ENCODE results near the gene SF3B3. TPM values are rescaled to one million over a fixed set of nuclear protein-coding genes. Genes with fewer than 3 reads are reported as not detected.

The SF3B3 gene
- total and polyA plus RNA-seq, 4 donors = 73.7 to 242 (median 101) TPM

DNA sequence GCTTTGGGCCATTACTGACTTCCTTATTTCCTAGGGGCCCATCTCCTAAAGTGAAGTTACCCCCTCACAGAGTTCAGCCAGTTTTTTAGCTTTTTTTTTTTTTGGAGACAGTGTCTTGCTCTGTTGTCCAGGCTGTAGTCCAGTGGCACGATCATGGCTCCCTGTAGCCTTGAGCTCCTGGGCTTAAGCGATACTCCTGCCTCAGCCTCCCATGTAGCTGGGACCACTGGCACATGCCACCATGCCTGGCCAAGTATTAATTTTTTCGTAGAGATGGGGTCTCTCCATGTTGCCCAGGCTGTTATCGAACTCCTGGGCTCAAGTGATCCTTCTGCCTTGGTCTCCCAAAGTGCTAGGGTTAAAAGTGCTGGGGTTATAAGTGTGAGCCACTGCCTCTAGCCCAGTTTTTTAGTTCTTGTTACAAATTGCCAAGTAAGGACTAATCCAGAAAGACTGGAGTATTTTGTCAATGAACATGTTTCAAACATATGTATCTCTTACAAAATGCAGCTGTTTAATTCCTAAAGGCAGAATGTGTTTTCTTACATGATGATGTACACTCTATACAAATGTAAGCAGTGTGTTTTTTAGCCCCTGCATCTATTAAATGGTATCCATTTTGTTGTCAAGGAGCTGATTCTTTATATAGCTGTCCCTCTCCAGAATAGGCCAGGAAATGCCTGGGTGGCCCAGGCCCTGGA lies 73.7 kb downstream of the SF3B3 start:
- DNase-seq (peak in 2 of 3 donors; percentile 33 to 66), ATAC-seq (ENCODE audit: insufficient read depth, low FRiP score) (no peak)
- no peak overlapping the region for H3K9ac ChIP-seq (ENCODE audit: insufficient read depth in 1 of 2, low read length in 2 of 2)
- H3K27ac ChIP-seq (ENCODE audit: low read depth in 1 of 2, low read length in 1 of 2) = no peak overlapping the region
- 94 to 96% methylated on average over 4 of the region's 4 CpGs for WGBS, 2 donors
- H3K36me3 ChIP-seq (ENCODE audit: control insufficient read depth in 4 of 4, insufficient read depth in 4 of 4, low read length in 4 of 4) = no peaks in the 10 kb centered on the region
- H3K4me1 ChIP-seq (ENCODE audit: control insufficient read depth in 5 of 5, insufficient read depth in 5 of 5, low read length in 5 of 5) = peaks cover 0 to 3% (median 0%) of the 10 kb centered on the region in 5 donors
- H3K9me3 ChIP-seq (ENCODE audit: control insufficient read depth in 4 of 4, insufficient read depth in 3 of 4, low read length in 3 of 4) = peaks cover 0 to 2% (median 0%) of the 10 kb centered on the region in 4 donors
- H3K27me3 ChIP-seq (ENCODE audit: control insufficient read depth in 3 of 3, insufficient read depth in 3 of 3, low read length in 2 of 3) = no peaks in the 10 kb centered on the region
- TF ChIP-seq, protein P1, sequence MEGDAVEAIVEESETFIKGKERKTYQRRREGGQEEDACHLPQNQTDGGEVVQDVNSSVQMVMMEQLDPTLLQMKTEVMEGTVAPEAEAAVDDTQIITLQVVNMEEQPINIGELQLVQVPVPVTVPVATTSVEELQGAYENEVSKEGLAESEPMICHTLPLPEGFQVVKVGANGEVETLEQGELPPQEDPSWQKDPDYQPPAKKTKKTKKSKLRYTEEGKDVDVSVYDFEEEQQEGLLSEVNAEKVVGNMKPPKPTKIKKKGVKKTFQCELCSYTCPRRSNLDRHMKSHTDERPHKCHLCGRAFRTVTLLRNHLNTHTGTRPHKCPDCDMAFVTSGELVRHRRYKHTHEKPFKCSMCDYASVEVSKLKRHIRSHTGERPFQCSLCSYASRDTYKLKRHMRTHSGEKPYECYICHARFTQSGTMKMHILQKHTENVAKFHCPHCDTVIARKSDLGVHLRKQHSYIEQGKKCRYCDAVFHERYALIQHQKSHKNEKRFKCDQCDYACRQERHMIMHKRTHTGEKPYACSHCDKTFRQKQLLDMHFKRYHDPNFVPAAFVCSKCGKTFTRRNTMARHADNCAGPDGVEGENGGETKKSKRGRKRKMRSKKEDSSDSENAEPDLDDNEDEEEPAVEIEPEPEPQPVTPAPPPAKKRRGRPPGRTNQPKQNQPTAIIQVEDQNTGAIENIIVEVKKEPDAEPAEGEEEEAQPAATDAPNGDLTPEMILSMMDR (IDR thresholded peaks at IDR 0.05; ENCODE audit: control extremely low read depth, extremely low read depth) = no peak
- no peak overlapping the region for H3K4me3 ChIP-seq

DNA sequence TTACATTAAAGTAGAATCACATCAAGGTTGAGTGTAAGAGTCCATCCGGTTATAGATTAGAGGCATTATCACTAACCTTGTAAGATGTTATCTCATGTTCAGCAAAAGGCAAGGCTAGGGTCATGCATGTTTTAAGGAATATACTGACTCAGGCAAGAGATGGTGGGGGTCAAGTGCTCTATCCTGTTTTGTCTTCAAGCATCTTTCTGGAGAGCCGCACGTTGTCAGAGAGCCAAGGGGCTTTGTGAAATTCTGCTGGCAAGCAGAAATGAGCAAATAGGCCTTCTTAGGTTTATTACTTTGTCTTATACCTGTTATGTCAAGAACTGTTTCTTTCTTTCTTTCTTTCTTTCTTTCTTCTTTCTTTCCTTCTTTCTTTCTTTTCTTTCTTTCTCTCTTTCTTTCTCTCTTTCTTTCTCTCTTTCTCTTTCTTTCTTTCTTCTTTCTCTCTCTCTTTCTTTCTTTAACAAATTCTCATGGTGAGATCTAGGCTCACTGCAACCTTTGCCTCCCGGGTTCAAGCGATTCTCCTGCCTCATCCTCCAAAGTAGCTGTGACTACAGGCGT lies 75.4 kb downstream of the SF3B3 start:
- Histone ChIP-seq H3K4me3 (no peak overlapping the region), H3K4me1 (ENCODE audit: control insufficient read depth in 5 of 5, insufficient read depth in 5 of 5, low read length in 5 of 5) (peaks cover 0 to 3% (median 0%) of the 10 kb centered on the region in 5 donors), H3K36me3 (ENCODE audit: control insufficient read depth in 4 of 4, insufficient read depth in 4 of 4, low read length in 4 of 4) (no peaks in the 10 kb centered on the region), H3K9ac (ENCODE audit: insufficient read depth in 1 of 2, low read length in 2 of 2) (no peak overlapping the region), H3K9me3 (ENCODE audit: control insufficient read depth in 4 of 4, insufficient read depth in 3 of 4, low read length in 3 of 4) (peaks cover 0 to 2% (median 0%) of the 10 kb centered on the region in 4 donors), H3K27ac (ENCODE audit: low read depth in 1 of 2, low read length in 1 of 2) (no peak overlapping the region), H3K27me3 (ENCODE audit: control insufficient read depth in 3 of 3, insufficient read depth in 3 of 3, low read length in 2 of 3) (no peaks in the 10 kb centered on the region)
- 78 to 85% methylated on average over 6 of the region's 6 CpGs for WGBS, 2 donors
- TF ChIP-seq, protein P1 (IDR thresholded peaks at IDR 0.05; ENCODE audit: control extremely low read depth, extremely low read depth) = no peak
- ATAC-seq (ENCODE audit: insufficient read depth, low FRiP score) (no peak), DNase-seq (peak in 1 of 3 donors; percentile 44)

DNA sequence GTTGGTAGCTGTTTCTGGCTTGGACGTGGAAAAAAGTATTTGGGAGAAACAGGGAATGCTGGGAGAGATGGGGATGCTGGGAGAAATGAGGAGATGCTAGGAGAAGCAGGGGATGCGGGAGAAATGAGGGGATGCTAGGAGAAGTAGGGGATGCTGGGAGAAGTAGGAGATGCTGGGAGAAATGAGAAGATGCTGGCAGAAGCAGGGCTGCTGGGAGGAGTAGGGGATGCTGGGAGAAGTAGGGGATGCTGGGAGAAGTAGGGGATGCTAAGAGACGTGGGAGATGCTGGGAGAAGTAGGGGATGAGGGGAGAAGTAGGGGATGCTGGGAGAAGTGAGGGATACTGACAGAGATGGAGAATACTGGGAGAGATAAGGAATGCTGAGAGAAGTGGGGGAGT lies 77.1 kb downstream of the SF3B3 start:
- Histone ChIP-seq H3K9ac (ENCODE audit: insufficient read depth in 1 of 2, low read length in 2 of 2) (no peak overlapping the region), H3K9me3 (ENCODE audit: control insufficient read depth in 4 of 4, insufficient read depth in 3 of 4, low read length in 3 of 4) (peaks cover 0 to 2% (median 0%) of the 10 kb centered on the region in 4 donors), H3K4me3 (no peak overlapping the region), H3K27ac (ENCODE audit: low read depth in 1 of 2, low read length in 1 of 2) (no peak overlapping the region), H3K36me3 (ENCODE audit: control insufficient read depth in 4 of 4, insufficient read depth in 4 of 4, low read length in 4 of 4) (no peaks in the 10 kb centered on the region), H3K27me3 (ENCODE audit: control insufficient read depth in 3 of 3, insufficient read depth in 3 of 3, low read length in 2 of 3) (no peaks in the 10 kb centered on the region), H3K4me1 (ENCODE audit: control insufficient read depth in 5 of 5, insufficient read depth in 5 of 5, low read length in 5 of 5) (no peaks in the 10 kb centered on the region)
- DNase-seq = no peak
- WGBS, 2 donors = 81 to 87% methylated on average over 3 of the region's 3 CpGs
- ATAC-seq (ENCODE audit: insufficient read depth, low FRiP score) = no peak
- TF ChIP-seq, protein P1 (IDR thresholded peaks at IDR 0.05; ENCODE audit: control extremely low read depth, extremely low read depth) = no peak
